ENCODE results near the gene SOX18. TPM values are rescaled to one million over a fixed set of nuclear protein-coding genes. Genes with fewer than 3 reads are reported as not detected.

SOX18 gene
- total and polyA plus RNA-seq, 2 of the 13 experiments (the other 11 are each of a cell fraction or from before 2014, with no cell fraction given): 1.6 to 1.9 TPM

DNA sequence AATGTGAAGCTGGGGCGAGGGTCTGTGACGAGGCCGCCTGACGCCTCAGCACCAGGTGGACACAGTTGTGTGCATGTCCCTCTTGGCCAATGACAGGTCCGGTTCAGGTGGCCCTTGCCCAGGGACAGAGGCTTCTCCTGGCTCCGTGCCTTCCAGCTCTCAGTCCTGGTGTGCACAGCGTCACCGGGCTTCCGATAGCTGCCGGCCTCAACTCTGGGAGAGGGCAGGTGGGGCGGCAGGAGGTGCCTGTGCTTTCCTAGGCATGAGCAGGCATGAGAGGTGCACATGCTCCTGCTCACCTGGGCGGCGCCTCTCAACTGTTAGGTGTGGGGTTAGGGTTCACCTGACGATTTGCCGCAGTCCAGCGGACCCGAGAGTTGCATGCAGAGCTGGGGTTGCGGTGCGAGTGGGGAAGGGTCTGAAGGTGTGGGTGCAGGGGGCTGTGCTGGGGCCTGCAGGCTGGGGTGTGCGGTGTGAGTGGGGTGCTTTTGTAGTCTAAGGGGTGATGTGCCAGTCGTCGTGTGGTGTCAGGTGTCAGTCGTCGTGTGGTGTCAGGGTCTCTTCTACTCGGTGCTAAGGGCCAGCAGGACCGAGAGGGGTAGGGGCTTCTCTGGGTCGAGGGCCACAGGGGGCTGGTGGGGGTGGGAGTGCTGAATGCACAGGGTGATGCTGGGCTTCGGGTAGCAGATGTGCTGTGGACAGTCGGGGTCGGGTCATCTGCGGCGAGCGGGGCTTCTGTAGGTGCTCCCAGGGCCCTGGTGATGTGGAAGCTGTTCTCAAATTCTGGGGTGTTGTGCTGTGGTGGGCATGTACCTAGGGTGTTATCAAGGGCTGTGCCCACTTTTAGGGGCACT lies 3.8 kb upstream of the SOX18 start (continued):
- TF ChIP-seq HNRNPH1 (optimal IDR thresholded peaks at IDR 0.05; ENCODE audit: low read depth, low read length) (peak; percentile 44), HMG20B (CRISPR knock-in tag; conservative IDR thresholded peaks at IDR 0.05) (peak; percentile 59; the same call in 1 of the 2 replicates), ZMYM3 (CRISPR knock-in tag; IDR thresholded peaks at IDR 0.05) (peak; percentile 61; the same call in 1 of the 2 replicates), ZNF563 (CRISPR knock-in tag; IDR thresholded peaks at IDR 0.05) (peak; percentile 78; the same call in 1 of the 2 replicates), JUN (CRISPR knock-in tag; IDR thresholded peaks at IDR 0.05) (peak; percentile 51), FOXP4 (CRISPR knock-in tag; IDR thresholded peaks at IDR 0.05) (peak; percentile 13; the same call in 1 of the 2 replicates), ZNF678 (CRISPR knock-in tag; IDR thresholded peaks at IDR 0.05) (peak; percentile 71; the same call in 1 of the 2 replicates), ZNF510 (CRISPR knock-in tag; IDR thresholded peaks at IDR 0.05; ENCODE audit: low read depth) (peak; percentile 64; the same call in 1 of the 2 replicates), ZNF782 (CRISPR knock-in tag; IDR thresholded peaks at IDR 0.05; ENCODE audit: borderline replicate concordance) (peak; percentile 61; the same call in 1 of the 2 replicates), ZNF564 (CRISPR knock-in tag; IDR thresholded peaks at IDR 0.05) (no peak), AGO2 (optimal IDR thresholded peaks at IDR 0.05; ENCODE audit: low read depth, low read length) (peak; percentile 25), NR2F6 (IDR thresholded peaks at IDR 0.05) (no peak), NR2F6 (CRISPR knock-in tag; IDR thresholded peaks at IDR 0.05) (peak; percentile 77), NONO (IDR thresholded peaks at IDR 0.05) (no peak), NONO (CRISPR knock-in tag; conservative IDR thresholded peaks at IDR 0.05) (peak; percentile 86), ZNF709 (CRISPR knock-in tag; IDR thresholded peaks at IDR 0.05) (peak; percentile 73; the same call in 1 of the 2 replicates), REPIN1 (CRISPR knock-in tag; IDR thresholded peaks at IDR 0.05; ENCODE audit: borderline replicate concordance, low read depth) (0 out of 2 replicates have a peak, but pooled peaks have one; percentile 45), ZMYM2 (CRISPR knock-in tag; IDR thresholded peaks at IDR 0.05) (no peak; the same call in 1 of the 2 replicates), PTBP1 (IDR thresholded peaks at IDR 0.05; ENCODE audit: low read depth, low read length, poor library complexity, severe bottlenecking) (peak; percentile 6)
- TF ChIP-seq, protein P1, sequence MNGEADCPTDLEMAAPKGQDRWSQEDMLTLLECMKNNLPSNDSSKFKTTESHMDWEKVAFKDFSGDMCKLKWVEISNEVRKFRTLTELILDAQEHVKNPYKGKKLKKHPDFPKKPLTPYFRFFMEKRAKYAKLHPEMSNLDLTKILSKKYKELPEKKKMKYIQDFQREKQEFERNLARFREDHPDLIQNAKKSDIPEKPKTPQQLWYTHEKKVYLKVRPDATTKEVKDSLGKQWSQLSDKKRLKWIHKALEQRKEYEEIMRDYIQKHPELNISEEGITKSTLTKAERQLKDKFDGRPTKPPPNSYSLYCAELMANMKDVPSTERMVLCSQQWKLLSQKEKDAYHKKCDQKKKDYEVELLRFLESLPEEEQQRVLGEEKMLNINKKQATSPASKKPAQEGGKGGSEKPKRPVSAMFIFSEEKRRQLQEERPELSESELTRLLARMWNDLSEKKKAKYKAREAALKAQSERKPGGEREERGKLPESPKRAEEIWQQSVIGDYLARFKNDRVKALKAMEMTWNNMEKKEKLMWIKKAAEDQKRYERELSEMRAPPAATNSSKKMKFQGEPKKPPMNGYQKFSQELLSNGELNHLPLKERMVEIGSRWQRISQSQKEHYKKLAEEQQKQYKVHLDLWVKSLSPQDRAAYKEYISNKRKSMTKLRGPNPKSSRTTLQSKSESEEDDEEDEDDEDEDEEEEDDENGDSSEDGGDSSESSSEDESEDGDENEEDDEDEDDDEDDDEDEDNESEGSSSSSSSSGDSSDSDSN (CRISPR knock-in tag; IDR thresholded peaks at IDR 0.05): peak; percentile 79
- TF ChIP-seq, protein P2, sequence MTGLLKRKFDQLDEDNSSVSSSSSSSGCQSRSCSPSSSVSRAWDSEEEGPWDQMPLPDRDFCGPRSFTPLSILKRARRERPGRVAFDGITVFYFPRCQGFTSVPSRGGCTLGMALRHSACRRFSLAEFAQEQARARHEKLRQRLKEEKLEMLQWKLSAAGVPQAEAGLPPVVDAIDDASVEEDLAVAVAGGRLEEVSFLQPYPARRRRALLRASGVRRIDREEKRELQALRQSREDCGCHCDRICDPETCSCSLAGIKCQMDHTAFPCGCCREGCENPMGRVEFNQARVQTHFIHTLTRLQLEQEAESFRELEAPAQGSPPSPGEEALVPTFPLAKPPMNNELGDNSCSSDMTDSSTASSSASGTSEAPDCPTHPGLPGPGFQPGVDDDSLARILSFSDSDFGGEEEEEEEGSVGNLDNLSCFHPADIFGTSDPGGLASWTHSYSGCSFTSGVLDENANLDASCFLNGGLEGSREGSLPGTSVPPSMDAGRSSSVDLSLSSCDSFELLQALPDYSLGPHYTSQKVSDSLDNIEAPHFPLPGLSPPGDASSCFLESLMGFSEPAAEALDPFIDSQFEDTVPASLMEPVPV (CRISPR knock-in tag; IDR thresholded peaks at IDR 0.05): peak; percentile 94
- TF ChIP-seq, protein P3, sequence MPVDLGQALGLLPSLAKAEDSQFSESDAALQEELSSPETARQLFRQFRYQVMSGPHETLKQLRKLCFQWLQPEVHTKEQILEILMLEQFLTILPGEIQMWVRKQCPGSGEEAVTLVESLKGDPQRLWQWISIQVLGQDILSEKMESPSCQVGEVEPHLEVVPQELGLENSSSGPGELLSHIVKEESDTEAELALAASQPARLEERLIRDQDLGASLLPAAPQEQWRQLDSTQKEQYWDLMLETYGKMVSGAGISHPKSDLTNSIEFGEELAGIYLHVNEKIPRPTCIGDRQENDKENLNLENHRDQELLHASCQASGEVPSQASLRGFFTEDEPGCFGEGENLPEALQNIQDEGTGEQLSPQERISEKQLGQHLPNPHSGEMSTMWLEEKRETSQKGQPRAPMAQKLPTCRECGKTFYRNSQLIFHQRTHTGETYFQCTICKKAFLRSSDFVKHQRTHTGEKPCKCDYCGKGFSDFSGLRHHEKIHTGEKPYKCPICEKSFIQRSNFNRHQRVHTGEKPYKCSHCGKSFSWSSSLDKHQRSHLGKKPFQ (CRISPR knock-in tag; IDR thresholded peaks at IDR 0.05; ENCODE audit: insufficient replicate concordance): peak; percentile 90

Data from HepG2 (cell line).